ENCODE data around the gene PAK1IP1.
"Not testable (repeated sequence)": the region's sequence is repeated elsewhere in the genome, so short reads cannot be mapped to it uniquely, and the experiment has no call there.

The PAK1IP1 gene

GRCh38 chr6:10692965-10693538, 1.7 kb upstream of the PAK1IP1 start:
- no peak for DNase-seq

GRCh38 chr6:10695086-10695657, 400 bp downstream of the PAK1IP1 start:
- DNase-seq = no peak

GRCh38 chr6:10696655-10697054, 1.9 kb downstream of the PAK1IP1 start:
- DNase-seq = no peak

- no peak for DNase-seq
Measured at GRCh38 chr6:10713962-10714361, 19.2 kb downstream of the PAK1IP1 start.

GRCh38 chr6:10719296-10719963, 24.7 kb downstream of the PAK1IP1 start:
- DNase-seq = peak; percentile 32

GRCh38 chr6:10719964-10720264, 25.1 kb downstream of the PAK1IP1 start:
- DNase-seq = no peak

- peak; percentile 58 to 69 for DNase-seq
Measured at GRCh38 chr6:10720265-10720959, 25.6 kb downstream of the PAK1IP1 start.

GRCh38 chr6:10720960-10721849, 26.4 kb downstream of the PAK1IP1 start:
- peak in 1 of 2 donors; percentile 42 for DNase-seq

GRCh38 chr6:10721850-10722569, 27.2 kb downstream of the PAK1IP1 start:
- no peak for DNase-seq

GRCh38 chr6:10722570-10722819, 27.7 kb downstream of the PAK1IP1 start:
- DNase-seq = no peak

GRCh38 chr6:10722820-10723566, 28.2 kb downstream of the PAK1IP1 start, which contains the start of gene TMEM14C:
TSS of gene TMEM14C (plus strand) at chr6:10723070. CDS start at chr6:10724614, 1,544 bp downstream.
- peak; percentile 89 to 96 for DNase-seq

GRCh38 chr6:10723567-10723881, 28.8 kb downstream of the PAK1IP1 start:
- DNase-seq = peak in 1 of 2 donors; percentile 4

GRCh38 chr6:10725044-10725443, 30.3 kb downstream of the PAK1IP1 start:
- DNase-seq = no peak

GRCh38 chr6:10725716-10726115, 30.9 kb downstream of the PAK1IP1 start:
- no peak for DNase-seq

- no peak for DNase-seq
Measured at GRCh38 chr6:10730254-10730653, 35.5 kb downstream of the PAK1IP1 start.

GRCh38 chr6:10733151-10733715, 38.5 kb downstream of the PAK1IP1 start:
- DNase-seq = peak in 1 of 2 donors; percentile 16

- no peak for DNase-seq
Measured at GRCh38 chr6:10733863-10734262, 39.1 kb downstream of the PAK1IP1 start.

GRCh38 chr6:10736731-10737130, 42.0 kb downstream of the PAK1IP1 start:
- DNase-seq = no peak

- no peak for DNase-seq
Measured at GRCh38 chr6:10740061-10740460, 45.3 kb downstream of the PAK1IP1 start.

- DNase-seq = not testable (repeated sequence)
Measured at GRCh38 chr6:10741643-10742042, 46.9 kb downstream of the PAK1IP1 start.

- no peak for DNase-seq
Measured at GRCh38 chr6:10742251-10742650, 47.5 kb downstream of the PAK1IP1 start.

- DNase-seq = no peak
Measured at GRCh38 chr6:10743515-10743914, 48.7 kb downstream of the PAK1IP1 start.

All from stimulated activated CD4-positive, alpha-beta T cell treated with anti-CD3 and anti-CD28 coated beads, Interleukin-2, amount 100 ng/mL, for 24 hours (primary cell).